Skin epidermis (tissue), 12 donors: ENCODE results near the gene CGB8.
A peak's percentile ranks its signal among the peaks of the same experiment; 100 is the strongest.
"Not testable (repeated sequence)": the region's sequence is repeated elsewhere in the genome, so short reads cannot be mapped to it uniquely, and the experiment has no call there.

Experiments
- H3K27ac ChIP-seq, 21 experiments: fragments of 200-600 bp; sonication (generic) in 11 of 21; one replicate each; pipeline ENCODE4 v1.5.0; 2020; ENCODE audit warnings: mild to moderate bottlenecking in 3 of 21, inconsistent platforms in 2 of 21, moderate library complexity in 2 of 21
- H3K4me3 ChIP-seq, 7 experiments: fragments of 200-600 bp; sonication (generic) in 2 of 7; one replicate each; pipeline ENCODE4 v1.5.0; 2020; ENCODE audit warnings: inconsistent platforms in 2 of 7, mild to moderate bottlenecking in 2 of 7, moderate library complexity in 1 of 7

CGB8 gene

DNA sequence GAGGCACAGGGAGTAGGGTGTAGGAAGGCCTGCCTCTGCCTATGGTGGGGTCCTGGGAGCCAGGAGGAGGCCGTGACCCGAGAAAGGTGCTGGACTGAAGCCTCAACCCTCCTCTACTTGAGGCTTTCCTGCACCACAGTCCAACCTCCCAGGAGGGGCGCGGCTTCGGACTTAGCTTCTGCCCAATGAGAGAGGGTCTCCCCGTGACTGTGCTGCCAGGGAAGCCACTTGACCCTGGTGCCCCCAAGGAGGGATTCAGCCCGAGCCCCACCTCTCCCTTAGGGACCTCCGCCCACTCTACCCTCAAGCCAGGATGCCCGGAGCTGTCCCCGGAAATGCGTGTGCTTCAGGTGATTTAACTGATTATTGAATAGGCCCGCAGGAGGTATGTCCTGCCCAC lies at the start of gene CGB8:
TSS of gene CGB8 (minus strand) at position 101 of the 400 bp plus-strand sequence. CDS start 372 bp downstream, outside the sequence.
- not testable (repeated sequence) for H3K27ac ChIP-seq, H3K4me3 ChIP-seq

- no peak overlapping the region for H3K27ac ChIP-seq
- no peak overlapping the region for H3K4me3 ChIP-seq
Measured at GRCh38 chr19:49097453-49098288, 48.8 kb upstream of the CGB8 start.

GRCh38 chr19:49094505-49095482 lies 45.9 kb upstream of the CGB8 start:
- Histone ChIP-seq H3K27ac (no peak overlapping the region), H3K4me3 (no peak overlapping the region)

DNA sequence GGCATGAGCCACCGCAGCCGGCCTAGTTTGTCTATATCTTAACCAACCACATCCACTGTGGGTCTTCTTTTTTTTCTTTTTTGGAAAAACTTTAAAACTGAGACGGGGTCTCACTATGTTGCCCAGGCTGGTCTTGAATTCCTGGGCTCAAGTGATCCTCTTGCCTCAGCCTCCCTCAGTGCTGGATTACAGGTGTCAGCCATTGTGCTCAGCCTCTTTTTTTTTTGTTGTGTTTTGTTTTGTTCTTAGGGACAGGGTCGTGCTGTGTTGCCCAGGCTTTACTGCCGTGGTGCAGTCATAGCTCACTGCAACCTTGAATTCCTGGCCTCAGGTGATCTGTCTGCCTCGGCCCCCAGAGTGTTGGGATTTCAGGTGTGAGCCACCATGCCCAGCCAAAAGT lies 43.8 kb upstream of the CGB8 start:
- no peak overlapping the region for H3K27ac ChIP-seq
- H3K4me3 ChIP-seq: no peak overlapping the region

- H3K4me3 ChIP-seq: no peak overlapping the region
- no peak overlapping the region for H3K27ac ChIP-seq
Measured at GRCh38 chr19:49091391-49092038, 42.6 kb upstream of the CGB8 start.

DNA sequence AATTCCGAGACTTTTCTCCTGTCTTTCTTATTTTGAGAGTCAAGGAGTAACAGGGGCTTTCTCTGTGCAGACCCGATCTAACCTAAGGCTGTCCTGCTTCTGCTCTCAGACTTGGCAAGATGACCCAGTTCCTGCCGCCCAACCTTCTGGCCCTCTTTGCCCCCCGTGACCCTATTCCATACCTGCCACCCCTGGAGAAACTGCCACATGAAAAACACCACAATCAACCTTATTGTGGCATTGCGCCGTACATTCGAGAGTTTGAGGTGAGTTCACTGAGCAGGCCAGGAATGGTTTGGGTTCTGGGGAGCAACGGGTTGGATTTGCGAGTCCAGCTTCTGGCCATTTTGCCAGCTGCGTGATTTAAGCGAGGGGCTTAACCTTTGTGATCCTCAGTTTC lies 37.4 kb upstream of the CGB8 start:
- Histone ChIP-seq H3K4me3 (peak overlapping the region; percentile 71 to 91 (median 82)), H3K27ac (peak overlapping the region in 17 of 21 experiments; percentile 0 to 99 (median 93))

- Histone ChIP-seq H3K27ac (peak overlapping the region; percentile 49 to 99 (median 93)), H3K4me3 (peak overlapping the region; percentile 71 to 91 (median 82))
Measured at GRCh38 chr19:49085868-49086232, 36.9 kb upstream of the CGB8 start.

DNA sequence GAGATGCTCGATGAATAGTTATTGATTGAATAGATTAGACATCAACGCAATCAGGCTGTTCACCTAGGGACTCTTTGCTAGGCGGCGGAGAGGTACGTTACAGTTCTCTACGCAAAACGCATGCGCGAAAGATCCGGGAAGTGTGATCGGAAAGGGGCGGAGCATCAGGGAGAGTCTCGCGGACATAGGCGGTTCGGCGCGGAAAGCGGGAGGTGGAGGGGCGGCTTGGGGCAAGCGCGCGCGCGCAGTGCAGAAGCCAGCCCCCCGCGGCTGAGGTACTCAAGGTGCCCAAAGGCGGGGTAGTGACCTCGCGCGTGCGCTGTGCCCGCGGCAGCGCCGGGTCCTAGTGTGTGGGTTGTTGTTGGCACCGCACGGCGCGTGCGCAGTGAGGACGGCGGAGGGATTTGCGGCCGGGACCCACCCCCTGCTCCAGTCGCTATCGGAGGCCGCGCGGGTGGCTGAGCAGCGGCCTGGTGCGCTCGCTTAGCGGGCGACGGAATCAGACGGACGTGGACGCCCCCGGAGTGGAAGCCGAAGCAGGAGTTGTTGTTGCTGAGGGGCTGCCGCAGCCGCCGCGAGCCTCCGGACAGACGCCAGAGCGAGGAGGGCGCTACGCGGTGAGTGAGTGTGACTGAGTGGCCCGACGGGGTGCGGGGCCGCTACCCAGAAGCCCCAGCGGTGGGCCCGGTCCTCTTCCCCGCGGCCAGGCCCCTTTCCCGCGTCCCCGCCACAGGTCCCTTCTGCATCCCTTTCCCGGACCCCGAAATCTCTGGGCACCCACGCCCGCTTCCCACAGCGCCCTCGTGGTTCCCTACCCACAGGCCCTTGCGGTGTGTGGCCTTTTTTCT lies 36.3 kb upstream of the CGB8 start, which contains the start of gene SNRNP70:
TSS of gene SNRNP70 (plus strand) at position 432 of the 848 bp plus-strand sequence. CDS start 964 bp downstream, outside the sequence.
- peak within 1 kb of the TSS; percentile 71 to 91 (median 82) for H3K4me3 ChIP-seq

GRCh38 chr19:49084206-49085019 lies 35.5 kb upstream of the CGB8 start:
- H3K27ac ChIP-seq: peak overlapping the region in 20 of 21 experiments; percentile 83 to 99 (median 93)
- peak overlapping the region in 6 of 7 experiments; percentile 71 to 90 (median 82) for H3K4me3 ChIP-seq

More for the DNA sequence above, 36.3 kb upstream of the CGB8 start, which contains the start of gene SNRNP70:
- H3K27ac ChIP-seq: peak within 1 kb of the TSS; percentile 49 to 99 (median 93)

DNA sequence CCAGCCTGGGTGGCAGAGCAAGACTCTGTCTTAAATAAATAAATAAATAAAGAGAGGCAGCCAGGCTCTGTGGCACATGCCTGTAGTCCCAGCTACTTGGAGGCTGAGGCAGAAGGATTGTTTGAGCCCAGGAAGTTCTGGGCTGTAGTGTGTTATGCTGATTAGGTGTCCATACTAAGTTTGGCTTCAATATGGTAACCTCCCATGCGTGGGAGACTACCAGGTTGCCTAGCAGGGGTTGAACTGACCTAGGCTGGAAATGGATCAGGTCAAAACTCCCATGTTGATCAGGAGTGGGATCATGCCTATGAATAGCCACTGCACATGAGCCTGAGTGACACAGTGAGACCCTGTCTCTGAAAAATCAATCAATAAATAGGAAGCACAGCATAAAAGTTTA lies 32.4 kb upstream of the CGB8 start:
- Histone ChIP-seq H3K27ac (no peak overlapping the region), H3K4me3 (no peak overlapping the region)

DNA sequence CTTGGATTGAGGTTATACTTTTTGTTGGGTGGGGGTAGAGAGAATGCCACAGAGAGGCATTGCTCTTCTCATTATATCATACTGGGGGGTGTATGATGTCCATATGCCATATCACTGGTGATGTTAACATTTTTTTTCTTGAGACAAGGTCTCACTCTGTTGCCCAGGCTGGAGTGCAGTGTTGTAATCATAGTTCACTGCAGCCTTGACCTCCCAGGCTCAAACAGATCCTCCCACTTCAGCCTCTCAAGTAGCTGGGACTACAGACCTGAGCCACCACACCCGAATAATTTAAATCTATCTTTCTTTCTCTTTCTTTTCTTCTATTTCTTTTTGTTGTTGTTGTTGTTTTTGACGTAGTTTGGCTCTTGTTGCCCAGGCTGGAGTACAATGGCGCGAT lies 31.5 kb upstream of the CGB8 start:
- no peak overlapping the region for H3K27ac ChIP-seq

GRCh38 chr19:49074869-49075268 lies 26.0 kb upstream of the CGB8 start:
- not testable (repeated sequence) for H3K4me3 ChIP-seq, H3K27ac ChIP-seq

More for the DNA sequence above, 31.5 kb upstream of the CGB8 start:
- no peak overlapping the region for H3K4me3 ChIP-seq

DNA sequence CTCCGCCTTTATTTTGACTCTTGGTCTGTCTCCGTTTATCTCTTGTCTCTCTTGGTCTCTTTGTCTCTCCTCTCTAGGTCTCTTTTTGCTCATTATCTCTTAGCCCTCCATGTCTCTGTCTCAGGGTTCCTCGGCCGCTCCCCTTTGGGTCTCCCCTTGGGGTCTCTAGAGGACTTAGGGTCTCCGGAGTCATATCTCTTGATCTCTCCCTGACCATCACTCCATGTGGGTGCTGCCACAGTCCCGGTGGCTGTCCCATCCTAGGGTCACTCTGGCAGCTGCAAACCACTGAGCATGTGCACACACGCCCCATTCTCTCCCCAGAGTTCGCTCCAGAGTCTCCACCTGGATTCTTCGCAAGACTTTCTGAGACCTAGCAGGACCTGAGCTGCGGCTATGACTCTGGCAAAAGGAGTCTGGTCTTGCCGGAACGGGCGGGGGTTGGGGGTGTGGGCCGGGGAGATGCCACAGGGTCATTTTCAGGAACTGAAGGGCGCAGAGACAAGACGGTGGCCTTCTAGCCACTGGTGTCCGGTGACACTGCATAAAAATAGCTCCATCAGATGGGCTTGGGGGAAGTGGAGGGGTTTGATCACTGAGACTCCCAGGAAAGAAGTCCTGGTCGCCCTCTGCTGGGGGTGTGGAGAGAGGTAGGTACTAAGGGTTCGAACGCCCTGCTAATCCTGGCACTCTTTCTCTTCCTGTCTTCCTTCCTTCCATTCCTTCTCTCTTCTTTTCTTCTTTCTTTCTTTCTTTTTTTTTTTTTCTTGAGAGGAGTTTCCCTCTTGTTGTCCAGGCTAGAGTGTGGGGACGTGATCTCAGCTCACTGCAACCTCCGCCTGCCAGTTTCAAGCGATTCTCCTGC lies 24.8 kb upstream of the CGB8 start:
- Histone ChIP-seq H3K4me3 (no peak overlapping the region), H3K27ac (no peak overlapping the region)

DNA sequence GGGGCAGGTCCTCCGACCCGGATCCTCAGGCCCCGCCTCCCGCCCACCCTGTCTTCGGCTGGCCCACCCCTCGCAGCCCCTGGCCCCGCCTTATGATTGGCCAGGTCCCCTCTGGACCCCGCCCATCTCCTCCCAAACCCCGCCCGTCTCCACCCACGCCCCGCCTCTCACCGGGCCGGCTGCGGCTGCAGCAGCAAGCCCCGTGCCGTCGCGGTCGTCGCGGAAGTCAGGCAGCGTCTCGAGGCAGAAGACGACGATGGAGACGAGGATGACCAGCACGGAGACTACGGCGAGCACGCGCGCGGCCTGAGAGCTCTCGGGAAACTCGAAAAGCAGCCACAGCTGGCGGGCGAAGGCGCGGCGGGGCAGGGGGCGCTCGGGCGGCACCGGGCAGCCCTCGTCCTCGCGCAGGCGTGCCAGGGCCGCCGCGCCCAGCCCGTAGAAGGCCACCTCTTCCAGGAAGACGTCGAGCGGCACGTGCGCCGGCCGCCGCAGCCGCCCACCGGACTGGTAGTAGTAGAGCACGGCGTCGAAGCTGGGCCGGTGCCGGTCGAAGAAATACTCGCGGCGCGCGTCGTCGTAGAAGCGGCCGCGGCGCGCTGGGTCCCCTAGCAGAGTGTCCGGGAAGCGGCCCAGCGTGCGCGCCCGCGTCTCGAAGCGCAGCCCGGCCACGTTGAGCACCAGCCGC lies 23.1 kb upstream of the CGB8 start:
- peak overlapping the region in 1 of 21 experiments; percentile 13 for H3K27ac ChIP-seq
- H3K4me3 ChIP-seq: no peak overlapping the region

GRCh38 chr19:49070416-49070815 lies 21.5 kb upstream of the CGB8 start:
- no peak overlapping the region for H3K4me3 ChIP-seq
- H3K27ac ChIP-seq: no peak overlapping the region

GRCh38 chr19:49069026-49069425 lies 20.1 kb upstream of the CGB8 start:
- H3K4me3 ChIP-seq: no peak overlapping the region
- H3K27ac ChIP-seq: no peak overlapping the region
